Fibroblast of skin of left quadriceps (primary cell): ENCODE results near the gene OR8K5.
"Not testable (repeated sequence)": the region's sequence is repeated elsewhere in the genome, so short reads cannot be mapped to it uniquely, and the experiment has no call there.

Source experiments
- DNase-seq, 2 experiments: peaks; one replicate each; pipeline ENCODE4 v3.0.0-alpha.2; 2013; ENCODE audit warnings: low read depth in 2 of 2

OR8K5 gene

DNA sequence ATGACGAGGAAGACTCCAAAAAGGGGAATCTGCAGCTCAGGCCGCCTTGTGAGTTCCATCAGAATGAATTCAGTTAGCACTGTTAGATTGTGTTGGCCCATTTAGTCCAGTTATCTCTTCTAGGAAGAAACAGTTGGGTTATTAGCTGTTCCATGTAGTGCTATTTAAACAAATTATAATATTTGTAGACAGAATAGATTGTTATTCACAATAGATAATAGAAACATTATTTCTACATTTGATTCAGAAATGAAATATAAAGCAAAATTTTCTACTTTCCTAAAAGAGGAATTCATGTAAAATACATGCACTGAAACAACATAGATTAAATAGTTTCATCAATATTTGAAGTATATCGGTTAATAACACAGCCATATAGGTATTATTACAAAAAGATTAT is at the start of gene OR8K5:
Gene OR8K5 (minus strand): TSS at position 101 of the 400 bp plus-strand sequence. CDS start 0 bp downstream, at position 101.
- no peak for DNase-seq

DNA sequence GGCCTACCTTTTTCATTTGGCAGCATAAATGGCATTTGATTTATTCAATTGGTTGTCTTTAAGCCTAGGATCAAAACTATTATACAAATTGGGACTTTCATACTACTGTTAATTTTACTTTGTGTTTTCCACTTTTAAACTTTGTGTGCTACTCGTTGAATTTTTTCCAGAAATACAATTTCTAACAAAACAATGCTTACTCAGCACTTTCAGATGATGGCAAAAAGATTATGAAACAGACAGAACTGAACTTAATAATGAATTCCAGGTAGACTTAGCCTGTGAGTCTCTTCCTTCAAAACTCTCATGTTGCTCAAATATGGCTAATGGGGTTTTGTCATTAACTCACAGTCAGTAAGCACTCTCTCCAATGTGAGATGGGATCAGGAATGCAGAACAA is 47.7 kb upstream of the OR8K5 start:
- DNase-seq: no peak

DNA sequence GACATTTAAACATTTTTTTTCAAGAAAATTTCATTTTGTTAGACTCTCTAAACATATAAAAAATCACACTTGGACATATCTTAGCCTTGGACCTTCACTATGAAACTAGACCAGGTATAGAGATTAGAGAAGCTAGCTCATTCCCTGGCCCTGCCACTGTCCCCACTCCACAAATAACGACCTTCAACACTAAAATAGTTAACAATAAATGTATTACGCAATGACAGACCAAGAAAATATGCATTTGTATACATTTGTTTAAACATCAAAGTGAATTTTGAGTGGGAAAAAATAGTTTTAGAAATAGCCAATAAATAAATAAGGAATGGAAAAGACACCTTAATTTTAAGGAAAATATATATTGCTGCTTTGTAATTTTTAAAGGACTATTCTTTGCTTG is 37.2 kb upstream of the OR8K5 start:
- no peak for DNase-seq

GRCh38 chr11:56196705-56197104 is 36.6 kb upstream of the OR8K5 start:
- no peak for DNase-seq

- DNase-seq: no peak
These were observed 28.5 kb upstream of the OR8K5 start for GRCh38 chr11:56188602-56189001.

- DNase-seq: no peak
These were observed 23.3 kb upstream of the OR8K5 start for GRCh38 chr11:56183459-56183858.

DNA sequence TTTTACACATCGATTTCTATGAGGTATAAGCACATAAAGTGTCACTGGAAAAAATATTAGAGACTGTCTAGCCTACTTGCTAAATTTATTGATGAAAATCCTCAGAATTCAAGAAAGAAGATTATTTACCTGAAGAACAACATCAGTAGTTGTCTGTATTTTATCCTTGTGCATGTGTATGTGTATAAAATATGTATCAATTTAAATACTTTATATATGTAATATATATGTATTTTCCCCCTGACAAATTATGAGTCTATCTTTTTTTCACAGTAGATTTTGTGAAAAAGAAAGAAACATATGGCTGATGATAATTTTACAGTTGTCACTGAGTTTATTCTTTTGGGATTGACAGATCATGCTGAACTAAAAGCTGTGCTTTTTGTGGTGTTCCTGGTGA is 16.2 kb upstream of the OR8K5 start, which contains the start of gene OR5J2:
Gene OR5J2 (plus strand): TSS at position 301 of the 400 bp plus-strand sequence. CDS start 0 bp downstream, at position 301.
- DNase-seq: no peak

DNA sequence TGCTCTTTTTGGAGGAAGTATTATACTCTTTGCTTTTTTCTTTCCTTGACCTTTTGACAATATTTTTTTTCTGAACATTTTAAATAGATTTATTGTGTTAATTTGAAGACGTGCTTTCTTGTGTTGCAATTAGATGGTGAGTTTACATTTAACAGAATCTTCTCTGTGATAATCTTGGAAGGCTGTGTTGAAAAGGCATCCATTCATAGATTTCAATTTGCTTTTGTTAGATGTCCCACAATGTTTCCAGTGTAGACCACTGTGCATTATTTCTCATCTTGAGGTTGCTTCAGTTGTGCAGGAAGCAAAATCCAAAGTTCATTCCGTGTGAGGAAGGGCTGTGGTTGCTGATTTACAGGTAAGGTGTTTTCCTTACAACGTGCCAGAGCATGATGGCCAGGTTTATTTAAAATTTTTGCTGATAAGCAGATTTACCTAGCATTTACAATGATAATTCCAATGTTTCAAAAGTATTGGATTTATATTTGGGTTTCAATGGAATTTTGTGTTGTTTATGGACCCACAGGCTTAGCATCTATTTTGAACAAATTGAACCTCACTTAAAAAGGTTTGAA is 12.2 kb upstream of the OR8K5 start:
- no peak for DNase-seq

DNA sequence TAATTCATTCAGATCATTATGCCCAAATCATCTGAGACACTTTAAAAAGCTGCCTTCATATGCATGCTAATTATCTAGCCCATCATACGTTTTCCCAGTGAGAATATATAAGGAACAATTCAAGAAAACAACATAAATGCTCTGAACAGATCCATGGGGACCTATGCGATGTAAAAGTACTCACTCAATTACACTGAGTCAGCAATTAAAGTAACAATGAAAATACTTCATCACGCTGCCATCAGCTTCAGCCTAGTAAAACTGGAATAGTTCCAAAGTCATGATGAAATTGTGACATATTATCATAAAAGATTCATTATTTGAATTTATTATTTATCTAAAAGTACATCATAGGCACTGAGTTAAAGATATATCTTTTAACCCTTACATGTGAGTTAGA is 3.7 kb upstream of the OR8K5 start:
- DNase-seq: no peak

DNA sequence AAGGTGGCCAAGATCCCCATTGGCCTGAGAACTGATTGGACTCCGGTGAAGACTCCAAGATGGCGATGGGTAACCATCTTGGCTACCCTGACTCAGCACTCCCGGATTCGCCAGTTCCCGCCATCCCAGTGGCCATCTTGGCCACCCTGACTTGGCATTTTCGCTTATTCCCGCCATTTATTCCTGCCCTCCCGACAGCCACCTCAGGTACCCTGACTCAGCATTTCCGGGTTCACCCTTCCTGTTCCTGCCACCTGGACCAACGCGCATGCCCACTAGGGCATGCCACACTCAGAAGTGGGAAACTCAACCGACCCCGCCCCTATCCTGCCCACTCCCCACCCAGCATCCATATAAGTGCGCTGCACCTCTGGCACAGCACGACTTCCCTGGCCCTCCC is 7.8 kb downstream of the OR8K5 start:
- no peak for DNase-seq

- DNase-seq: no peak
These were observed 8.7 kb downstream of the OR8K5 start for GRCh38 chr11:56151376-56151775.

- not testable (repeated sequence) for DNase-seq
These were observed 16.4 kb downstream of the OR8K5 start for GRCh38 chr11:56143681-56144080.

DNA sequence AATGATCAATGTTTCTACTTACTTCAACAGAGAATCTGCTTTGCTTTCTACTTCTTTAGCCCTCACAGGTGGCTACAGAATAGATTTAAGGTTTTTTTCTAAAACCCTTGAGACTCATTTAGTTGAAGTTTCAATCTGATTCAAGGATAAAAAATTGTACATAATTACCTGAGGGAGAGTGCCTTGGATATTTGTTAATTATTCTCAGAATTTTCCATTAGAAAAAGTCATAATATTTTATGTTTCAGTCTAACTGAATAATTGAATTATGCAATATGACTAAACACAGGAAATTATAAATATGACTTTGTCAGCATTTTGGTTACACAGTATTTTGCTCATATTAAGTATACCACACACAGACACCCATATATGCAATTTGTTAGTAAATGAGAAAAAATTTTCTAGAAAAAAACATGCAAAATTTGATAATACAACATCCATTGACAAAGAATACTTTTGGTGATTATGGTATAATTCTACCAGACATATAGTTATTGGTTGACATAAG is 19.9 kb downstream of the OR8K5 start, which contains the start of gene OR8J3:
Gene OR8J3 (minus strand): TSS at position 51 of the 511 bp plus-strand sequence. CDS start 2,483 bp downstream, outside the sequence.
- DNase-seq: no peak

DNA sequence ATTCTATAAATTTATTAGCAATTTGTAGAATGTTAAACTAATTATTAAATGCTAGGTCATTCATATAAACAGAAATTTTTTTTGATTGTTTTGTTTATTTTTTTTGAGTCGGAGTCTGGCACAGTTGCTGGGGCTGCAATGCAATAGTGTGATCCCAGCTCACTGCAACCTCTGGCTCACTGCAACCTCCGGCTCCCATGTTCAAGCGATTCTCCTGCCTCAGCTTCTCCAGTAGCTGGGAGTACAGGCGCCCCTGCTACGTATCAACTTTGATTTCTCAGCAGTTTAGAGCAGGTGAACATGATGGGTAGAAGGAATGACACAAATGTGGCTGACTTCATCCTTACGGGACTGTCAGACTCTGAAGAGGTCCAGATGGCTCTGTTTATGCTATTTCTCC is 38.0 kb downstream of the OR8K5 start, which contains the start of gene OR8H3:
Gene OR8H3 (plus strand): TSS at position 301 of the 400 bp plus-strand sequence. CDS start 0 bp downstream, at position 301.
- no peak for DNase-seq
